ENCODE measurements around the gene PTPRG.
"Not testable (repeated sequence)": the region's sequence is repeated elsewhere in the genome, so short reads cannot be mapped to it uniquely, and the experiment has no call there.

Gene PTPRG

DNA sequence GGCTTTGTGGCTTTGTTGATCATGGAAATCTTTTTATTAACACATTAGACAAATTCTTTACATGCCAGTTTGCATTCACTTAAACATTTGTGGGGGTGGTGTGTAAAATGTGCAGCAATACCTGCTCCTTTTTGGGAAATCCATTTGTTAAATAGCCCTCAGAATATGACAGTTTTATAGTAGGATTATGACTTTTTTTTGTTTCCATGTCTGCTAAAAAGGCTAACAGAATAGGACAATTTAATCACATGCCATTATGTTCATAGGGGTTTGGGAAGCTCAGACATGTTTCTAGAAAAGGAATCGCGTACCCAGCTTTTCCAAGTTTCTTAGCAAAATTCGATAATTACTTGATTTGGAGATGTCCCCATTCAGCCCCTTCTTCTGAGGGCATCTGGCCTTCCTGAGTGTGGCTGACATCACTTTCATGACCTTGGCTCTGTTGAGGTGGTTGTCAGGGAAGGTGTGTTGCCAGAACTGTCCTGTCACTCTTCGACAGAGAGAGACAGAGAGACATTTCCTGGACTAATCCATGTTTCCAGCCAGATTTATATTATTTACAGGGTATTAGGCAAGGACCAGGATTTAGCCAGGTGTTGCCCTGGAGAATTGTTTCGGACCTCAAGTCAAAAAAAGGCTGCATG, 126.4 kb downstream of the PTPRG start:
- no peak for DNase-seq

DNA sequence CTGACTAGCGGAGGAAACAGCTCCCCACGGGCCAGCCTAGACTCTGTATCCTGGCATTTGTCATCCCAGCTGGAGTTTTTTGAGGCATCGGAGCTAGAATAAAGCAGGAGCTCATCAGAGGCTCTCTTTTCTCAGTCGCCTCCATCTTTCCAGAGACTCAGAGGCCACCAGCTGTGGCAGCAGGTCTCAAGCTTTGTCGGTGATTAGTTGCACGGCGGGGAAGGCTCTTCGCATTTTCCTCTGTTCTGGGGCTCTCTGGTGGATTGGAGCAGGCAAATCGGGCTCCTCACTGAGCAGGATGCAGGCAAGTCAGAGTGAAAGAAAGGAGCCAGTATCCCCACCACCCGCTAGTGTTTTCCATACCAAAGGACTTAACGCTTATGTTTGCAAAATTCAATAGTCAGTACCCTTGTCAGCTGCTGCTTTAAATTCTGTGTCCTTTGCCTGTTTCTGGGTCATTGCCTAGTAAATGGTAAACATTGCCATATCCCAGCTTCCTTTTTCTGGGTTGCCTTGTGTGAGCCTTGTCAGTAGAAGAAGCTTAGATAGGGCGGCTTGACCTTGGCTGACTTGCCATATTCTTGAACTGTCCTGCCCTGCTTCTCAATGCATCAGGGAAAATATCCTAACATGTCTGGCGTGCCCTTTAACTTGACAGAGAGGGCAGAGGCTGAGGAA, 127.1 kb downstream of the PTPRG start:
- no peak for DNase-seq

DNA sequence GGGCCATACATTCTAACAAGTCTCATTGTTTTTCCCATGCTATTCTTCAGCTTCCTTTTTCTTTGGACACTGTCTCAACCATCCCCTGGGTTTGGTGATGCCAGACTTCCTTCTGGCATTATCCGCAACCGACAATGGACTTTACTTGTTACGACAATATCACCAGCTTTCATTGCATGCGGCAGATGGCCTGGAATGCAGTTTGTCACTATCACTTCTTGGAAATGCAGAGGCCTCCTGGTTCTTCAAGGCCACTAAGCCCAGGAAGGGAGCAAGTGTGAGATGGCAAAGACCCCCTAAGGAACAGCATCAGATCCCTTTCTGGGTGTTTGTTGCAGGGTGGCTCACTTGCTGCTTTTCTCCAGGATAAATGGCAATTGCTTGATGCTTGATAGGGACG, 128.6 kb downstream of the PTPRG start:
- no peak for DNase-seq

DNA sequence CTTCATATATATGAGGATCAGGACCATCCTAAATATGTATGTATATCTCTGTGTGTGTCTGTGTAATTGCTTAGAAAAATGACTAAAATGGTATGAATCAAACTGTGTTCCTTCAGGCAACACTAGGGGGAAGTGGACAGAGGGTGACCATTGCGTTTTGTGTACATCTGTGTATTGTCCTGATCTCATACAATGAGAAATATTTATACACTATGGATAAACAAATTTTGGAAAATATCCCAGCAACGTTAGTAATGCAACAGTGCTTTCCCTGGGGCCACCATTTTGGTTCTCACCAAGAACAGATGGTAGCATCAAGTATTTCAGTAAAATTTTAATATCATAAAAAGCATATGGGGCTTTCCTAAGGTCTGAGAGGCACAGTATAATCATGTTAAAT, 130.1 kb downstream of the PTPRG start:
- DNase-seq, result no peak

GRCh38 chr3:61697301-61697700, 135.9 kb downstream of the PTPRG start:
- no peak for DNase-seq

DNA sequence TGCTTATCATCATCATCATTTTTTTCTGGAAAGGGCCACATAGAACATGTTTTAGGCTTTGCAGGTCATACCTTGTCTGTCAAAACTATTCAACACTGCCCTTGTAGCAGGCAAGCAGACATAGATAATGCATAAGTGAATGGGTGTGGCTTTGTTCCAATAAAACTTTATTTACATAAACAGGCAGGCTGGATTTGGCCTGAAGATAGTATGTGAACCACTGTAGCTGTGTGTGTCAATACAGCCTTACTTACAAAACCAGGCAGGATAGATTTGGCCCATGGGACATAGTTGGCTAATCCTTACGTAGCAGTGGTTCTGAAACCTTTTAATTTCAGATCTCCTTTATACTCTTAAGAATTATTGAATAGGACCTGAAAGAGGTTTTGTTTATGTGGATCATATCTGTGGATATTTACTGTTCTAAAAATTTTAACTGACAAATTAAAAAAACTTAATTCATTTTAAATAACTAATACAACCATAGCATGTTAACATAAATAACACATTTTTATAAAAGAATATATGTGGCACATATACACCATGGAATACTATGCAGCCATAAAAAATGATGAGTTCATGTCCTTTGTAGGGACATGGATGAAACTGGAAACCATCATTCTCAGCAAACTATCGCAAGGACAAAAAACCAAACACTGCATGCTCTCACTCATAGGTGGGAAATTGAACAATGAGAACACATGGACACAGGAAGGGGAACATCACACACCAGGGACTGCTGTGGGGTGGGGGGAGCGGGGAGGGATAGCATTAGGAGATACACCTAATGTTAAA, 137.1 kb downstream of the PTPRG start:
- DNase-seq, result not testable (repeated sequence)

- no peak for DNase-seq
These were observed 138.3 kb downstream of the PTPRG start for GRCh38 chr3:61699622-61700021.

- DNase-seq, result no peak
These were observed 139.6 kb downstream of the PTPRG start for GRCh38 chr3:61701011-61701410.

GRCh38 chr3:61702453-61702852, 141.1 kb downstream of the PTPRG start:
- no peak for DNase-seq

DNA sequence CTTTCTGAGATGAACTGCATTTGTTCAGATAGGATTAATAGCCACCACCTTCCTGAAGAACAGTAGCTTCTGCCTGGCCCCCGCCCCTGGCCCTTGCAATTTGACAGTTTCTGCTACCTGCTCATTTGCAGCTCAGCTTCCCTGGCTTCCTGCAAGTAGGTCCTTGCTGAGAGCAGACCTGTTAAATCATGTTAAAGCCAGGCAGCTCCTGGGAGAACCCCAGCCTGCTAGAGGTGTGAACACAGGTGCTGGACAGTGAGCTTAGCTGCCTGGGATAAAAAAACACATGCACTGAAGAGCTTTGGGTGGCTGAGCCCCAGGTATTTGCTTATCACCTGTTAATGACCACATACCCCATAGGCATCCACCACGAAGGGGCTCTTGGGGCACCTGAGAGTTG, 143.4 kb downstream of the PTPRG start:
- DNase-seq, result no peak

- no peak for DNase-seq
These were observed 146.1 kb downstream of the PTPRG start for GRCh38 chr3:61707492-61707891.

DNA sequence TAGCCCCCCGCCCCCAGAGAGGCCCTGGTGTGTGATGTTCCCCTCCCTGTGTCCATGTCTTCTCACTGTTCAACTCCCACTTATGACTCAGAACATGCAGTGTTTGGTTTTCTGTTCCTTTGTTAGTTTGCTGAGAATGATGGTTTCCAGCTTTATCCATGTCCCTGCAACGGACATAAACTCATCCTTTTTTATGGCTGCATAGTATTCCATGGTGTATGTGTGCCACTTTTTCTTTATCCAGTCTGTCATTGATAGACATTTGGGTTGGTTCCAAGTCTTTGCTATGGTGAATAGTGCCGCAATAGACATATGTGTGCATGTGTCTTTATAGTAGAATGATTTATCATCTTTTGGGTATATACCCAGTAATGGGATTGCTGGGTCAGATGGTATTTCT, 149.5 kb downstream of the PTPRG start:
- DNase-seq, result not testable (repeated sequence)

DNA sequence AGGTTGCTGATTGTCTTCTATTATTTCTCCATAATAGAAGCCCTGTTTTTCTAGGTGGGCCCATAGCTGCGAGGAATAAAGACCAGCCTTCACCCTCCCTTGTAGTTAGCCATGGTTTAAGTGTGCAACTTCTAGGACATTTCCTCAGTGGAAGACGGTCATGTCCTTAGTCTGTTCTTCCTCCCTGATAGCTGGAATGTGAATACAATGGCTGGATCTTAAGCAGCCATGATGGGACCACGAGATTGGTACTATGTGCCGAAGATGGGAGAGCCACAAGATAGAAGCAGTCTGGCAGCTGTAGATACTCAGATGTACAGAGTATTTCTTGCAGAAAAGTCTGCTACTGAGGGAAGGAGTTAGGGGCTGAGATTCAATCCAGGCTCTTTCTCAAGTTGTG, 152.9 kb downstream of the PTPRG start:
- no peak for DNase-seq

- no peak for DNase-seq
These were observed 154.6 kb downstream of the PTPRG start for GRCh38 chr3:61715886-61716527.

DNA sequence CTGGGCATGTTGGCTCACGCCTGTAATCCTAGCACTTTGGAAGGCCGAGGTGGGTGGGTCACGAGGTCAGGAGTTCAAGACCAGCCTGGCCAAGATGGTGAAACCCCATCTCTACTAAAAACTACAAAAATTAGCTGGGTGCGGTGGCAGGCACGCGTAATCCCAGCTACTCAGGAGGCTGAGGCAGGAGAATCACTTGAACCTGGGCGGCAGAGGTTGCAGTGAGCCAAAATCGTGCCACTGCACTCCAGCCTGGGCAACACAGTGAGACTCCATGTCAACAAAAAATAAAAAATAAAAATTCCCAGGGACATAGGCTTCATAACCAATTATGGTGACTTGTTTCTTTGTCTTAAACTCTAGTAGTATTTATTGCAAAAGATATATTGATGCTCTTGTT, 155.3 kb downstream of the PTPRG start:
- DNase-seq, result not testable (repeated sequence)

DNA sequence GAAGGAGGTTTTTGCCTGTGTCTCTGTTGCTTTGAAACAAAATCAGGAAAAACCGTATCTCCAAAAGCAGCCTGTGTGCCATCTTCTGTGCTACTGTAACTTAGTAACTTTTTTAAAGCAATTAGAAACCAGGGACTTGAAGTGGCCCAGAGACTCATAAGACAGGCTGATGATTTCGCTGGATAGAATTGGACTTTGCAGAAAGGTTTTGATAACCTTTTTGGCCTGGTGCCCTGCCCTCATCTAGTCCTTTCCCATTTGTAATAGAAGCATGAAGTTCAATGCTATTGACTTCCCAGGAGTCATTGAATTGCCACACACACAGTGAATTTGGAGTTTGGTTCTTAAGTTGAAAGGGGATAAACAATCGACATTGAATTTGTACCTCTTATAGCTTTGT, 157.2 kb downstream of the PTPRG start:
- no peak for DNase-seq

DNA sequence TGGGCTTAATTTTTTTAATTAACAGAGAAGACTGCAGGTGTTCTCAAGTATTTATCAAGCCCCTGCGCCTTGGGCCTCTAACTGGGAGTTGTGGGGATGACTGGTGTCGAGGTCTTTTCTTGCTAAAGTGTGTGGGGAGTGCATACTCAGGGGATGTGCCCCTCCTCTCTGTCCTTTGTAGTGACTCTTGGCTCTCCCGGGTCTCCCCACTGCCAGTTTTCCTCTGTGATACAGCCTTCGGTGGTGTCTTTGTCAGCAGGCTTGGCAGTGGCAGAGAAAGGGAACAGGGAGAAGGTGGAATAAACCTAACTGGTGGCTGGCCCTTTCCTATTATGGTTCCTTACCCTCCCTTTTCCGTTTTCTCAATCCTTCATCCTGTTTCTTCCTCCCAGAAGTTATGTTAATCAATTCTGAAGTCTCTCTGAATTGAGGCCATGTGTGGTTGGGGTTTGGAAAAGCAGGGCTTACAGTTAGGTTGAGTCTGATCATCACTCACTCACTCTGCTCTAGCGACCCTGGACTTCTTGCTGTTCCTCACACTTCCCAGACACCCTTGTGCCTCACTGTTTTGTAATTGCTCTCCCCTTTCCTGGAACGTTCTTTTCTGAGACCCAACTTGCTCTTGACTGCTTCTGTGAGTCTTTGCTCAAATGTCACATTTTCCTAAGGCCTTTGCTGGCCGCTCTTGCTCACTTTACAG, 158.1 kb downstream of the PTPRG start:
- DNase-seq, result no peak

- no peak for DNase-seq
These were observed 161.7 kb downstream of the PTPRG start for GRCh38 chr3:61723038-61723437.

DNA sequence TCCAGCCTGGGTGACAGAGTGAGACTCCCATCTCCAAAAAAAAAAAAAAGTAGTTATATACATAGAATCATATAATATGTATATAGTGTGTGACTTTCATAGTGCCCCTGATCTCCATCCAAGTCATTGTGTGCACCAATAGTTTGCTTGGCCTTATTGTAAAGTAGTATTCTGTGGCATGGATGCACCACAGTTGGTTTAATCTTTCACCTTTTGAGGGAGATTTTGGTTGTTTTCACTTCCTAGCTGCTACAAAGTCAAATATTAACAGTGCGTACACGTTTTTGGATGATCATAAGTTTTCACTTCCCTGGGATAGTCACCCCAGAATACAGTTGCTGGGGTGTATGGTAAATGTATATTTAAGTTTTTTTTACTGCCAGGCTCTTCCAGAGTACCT, 162.8 kb downstream of the PTPRG start:
- DNase-seq, result no peak

GRCh38 chr3:61724801-61725200, 163.4 kb downstream of the PTPRG start:
- no peak for DNase-seq

DNA sequence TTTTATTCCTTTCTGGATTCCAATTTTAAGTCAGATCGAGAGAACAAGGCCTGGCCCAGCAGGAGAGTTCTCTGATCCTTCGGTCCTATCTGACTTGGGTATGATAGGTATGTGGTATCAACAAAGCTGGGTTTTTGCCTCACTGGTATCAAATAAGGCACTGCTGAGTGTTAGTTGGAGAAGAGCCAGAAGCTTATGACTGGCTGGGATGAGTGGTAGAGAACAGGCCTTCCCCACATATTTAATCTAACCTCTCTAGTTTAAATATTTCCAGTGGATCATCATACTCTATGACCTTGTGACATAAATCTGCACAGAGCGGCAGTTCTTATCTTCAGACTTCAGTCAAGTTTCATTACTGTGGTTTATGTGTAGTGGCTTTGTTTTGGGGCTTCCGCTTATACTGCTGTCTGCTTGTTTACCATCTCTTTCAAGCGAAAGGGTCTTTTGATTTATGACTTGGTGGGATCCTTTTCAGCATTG, 164.5 kb downstream of the PTPRG start:
- DNase-seq, result no peak

GRCh38 chr3:61727435-61727834, 166.1 kb downstream of the PTPRG start:
- DNase-seq, result no peak

Data from GF-D8 (cell line).